C4-2B (cell line): ENCODE data around the gene AHRR.

Experiments
- CTCF ChIP-seq: fragments of 450-650 bp; conservative IDR thresholded peaks from 2 replicates; pipeline ENCODE4 v1.5.1; 2017; ENCODE audit warnings: mild to moderate bottlenecking
- ZFX ChIP-seq: fragments of 450-650 bp; IDR thresholded peaks from 2 replicates; pipeline ENCODE4 v1.6.1; 2017

- TF ChIP-seq CTCF (no peak), ZFX (no peak)
These were observed 140.6 kb downstream of the AHRR start for GRCh38 chr5:462051-462481.
